Trophoblast cell (in vitro differentiated cells and primary cell): ENCODE measurements around the gene RUVBL1.

Source experiments
- DNase-seq, 2 donors: peaks; one replicate each; pipeline ENCODE4 v3.0.0-alpha.2; 2016
- H2AFZ ChIP-seq: 2 replicates; pipeline ENCODE4 v1.6.1; 2013; ENCODE audit warnings: low read length, moderate library complexity, mild to moderate bottlenecking; ENCODE audit not compliant: insufficient read depth, poor library complexity
- H2AK5ac ChIP-seq: 2 replicates; pipeline ENCODE4 v1.6.1; 2013; ENCODE audit warnings: mild to moderate bottlenecking, low read length
- H2BK120ac ChIP-seq: 2 replicates; pipeline ENCODE4 v1.6.1; 2013; ENCODE audit warnings: low read length, mild to moderate bottlenecking, moderate library complexity; ENCODE audit not compliant: insufficient read depth, poor library complexity
- H2BK12ac ChIP-seq: 2 replicates; pipeline ENCODE4 v1.6.1; 2013; ENCODE audit warnings: mild to moderate bottlenecking, low read length, moderate library complexity
- H2BK5ac ChIP-seq: 2 replicates; pipeline ENCODE4 v1.6.1; 2013; ENCODE audit warnings: low read length, low read depth, moderate library complexity, mild to moderate bottlenecking; ENCODE audit not compliant: poor library complexity
- H3K14ac ChIP-seq: 2 replicates; pipeline ENCODE4 v1.6.1; 2013; ENCODE audit warnings: mild to moderate bottlenecking, low read length
- H3K18ac ChIP-seq: 2 replicates; pipeline ENCODE4 v1.6.1; 2013; ENCODE audit warnings: mild to moderate bottlenecking, low read length
- H3K23ac ChIP-seq: 2 replicates; pipeline ENCODE4 v1.6.1; 2013; ENCODE audit warnings: low read length
- H3K27ac ChIP-seq: 2 replicates; pipeline ENCODE4 v1.5.1; 2013; ENCODE audit warnings: low read depth, mild to moderate bottlenecking, inconsistent platforms, low read length, moderate library complexity
- H3K27me3 ChIP-seq: 2 replicates; pipeline ENCODE4 v1.6.1; 2013; ENCODE audit warnings: inconsistent platforms, mild to moderate bottlenecking, low read length, moderate library complexity; ENCODE audit not compliant: insufficient read depth
- H3K36me3 ChIP-seq, 2 experiments: 1 replicate in 1 of 2; 2 replicates in 1 of 2; pipeline ENCODE4 v1.6.1; 2013; ENCODE audit warnings: low read length in 2 of 2, mild to moderate bottlenecking in 2 of 2, moderate library complexity in 1 of 2; ENCODE audit not compliant: insufficient read depth in 2 of 2, control insufficient read depth in 1 of 2
- H3K4ac ChIP-seq: 2 replicates; pipeline ENCODE4 v1.6.1; 2013; ENCODE audit warnings: low read depth, mild to moderate bottlenecking, low read length, moderate library complexity
- H3K4me1 ChIP-seq, 2 experiments: 1 replicate in 1 of 2; 2 replicates in 1 of 2; pipeline ENCODE4 v1.6.1; 2013; ENCODE audit warnings: low read length in 2 of 2, mild to moderate bottlenecking in 2 of 2, moderate library complexity in 1 of 2; ENCODE audit not compliant: insufficient read depth in 2 of 2, control insufficient read depth in 1 of 2
- H3K4me2 ChIP-seq: 2 replicates; pipeline ENCODE4 v1.6.1; 2013; ENCODE audit warnings: inconsistent platforms, mild to moderate bottlenecking, low read length, moderate library complexity
- H3K4me3 ChIP-seq: 2 replicates; pipeline ENCODE4 v1.5.1; 2013; ENCODE audit warnings: mild to moderate bottlenecking, low read depth, low read length, inconsistent platforms
- H3K79me1 ChIP-seq: one replicate; pipeline ENCODE4 v1.6.1; 2013; ENCODE audit warnings: low read length
- H3K79me2 ChIP-seq: 2 replicates; pipeline ENCODE4 v1.6.1; 2013; ENCODE audit warnings: low read length, mild to moderate bottlenecking; ENCODE audit not compliant: control insufficient read depth, insufficient read depth, poor library complexity
- H3K9ac ChIP-seq: 2 replicates; pipeline ENCODE4 v1.6.1; 2013; ENCODE audit warnings: mild to moderate bottlenecking, low read length
- H3K9me3 ChIP-seq: 2 replicates; pipeline ENCODE4 v1.6.1; 2013; ENCODE audit warnings: low read depth, mild to moderate bottlenecking, control low read depth, inconsistent platforms, low read length; ENCODE audit not compliant: insufficient read depth
- H4K12ac ChIP-seq: 2 replicates; pipeline ENCODE4 v1.6.1; 2013; ENCODE audit warnings: low read depth, mild to moderate bottlenecking, low read length, moderate library complexity
- H4K8ac ChIP-seq: 2 replicates; pipeline ENCODE4 v1.6.1; 2013; ENCODE audit warnings: low read depth, mild to moderate bottlenecking, low read length, moderate library complexity
- H4K91ac ChIP-seq: one replicate; pipeline ENCODE4 v1.6.1; 2013; ENCODE audit warnings: low read depth, mild to moderate bottlenecking, low read length, moderate library complexity
- WGBS: extraction: QIAGEN DNeasy Blood & Tissue Kit; methylation state at CpG from one replicate; pipeline ENCODE4 v1.1.7; 2013; ENCODE audit warnings: missing lambda C conversion rate; ENCODE audit not compliant: insufficient read length, insufficient coverage; ENCODE audit errors: extremely low coverage; 5-methylcytosine and 5-hydroxymethylcytosine counted together

The RUVBL1 gene

DNA sequence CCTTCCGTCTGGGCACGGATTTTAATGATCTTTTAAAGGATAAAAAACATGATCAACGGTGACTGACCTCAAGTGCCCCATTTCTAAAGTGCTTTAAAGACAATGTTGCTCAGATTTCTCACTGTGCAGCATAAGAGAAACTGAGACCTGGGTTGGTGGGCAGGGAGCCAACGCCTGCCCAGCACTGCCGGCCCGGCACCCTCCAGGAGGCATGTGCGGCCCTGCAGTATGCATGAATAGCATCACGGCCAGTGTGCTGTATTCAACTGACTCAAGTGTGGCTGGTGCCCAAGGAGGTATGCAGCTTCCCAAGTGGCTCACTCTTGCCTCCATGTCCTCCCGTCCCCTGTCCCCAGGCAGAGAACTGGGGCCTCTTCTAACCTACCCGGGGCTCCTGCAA lies 41.1 kb downstream of the RUVBL1 start:
- WGBS: no CpG with 5 or more reads among the region's 10 CpGs
- Histone ChIP-seq H3K4me3 (no peak overlapping the region), H4K8ac (no peak overlapping the region), H3K4me1 (no peaks in the 10 kb centered on the region), H3K4ac (no peak overlapping the region), H2AFZ (no peak overlapping the region), H3K23ac (no peak overlapping the region), H3K36me3 (peaks cover 18 to 49% of the 10 kb centered on the region in 2 experiments), H3K79me2 (no peaks in the 10 kb centered on the region), H3K27ac (no peak overlapping the region), H2AK5ac (no peak overlapping the region), H4K91ac (no peak overlapping the region), H3K14ac (no peak overlapping the region), H3K9ac (no peak overlapping the region), H4K12ac (no peak overlapping the region), H3K4me2 (no peak overlapping the region), H3K18ac (no peak overlapping the region), H3K27me3 (no peaks in the 10 kb centered on the region), H2BK12ac (no peak overlapping the region), H2BK120ac (no peak overlapping the region), H3K9me3 (no peaks in the 10 kb centered on the region), H3K79me1 (no peaks in the 10 kb centered on the region), H2BK5ac (no peak overlapping the region)
- no peak for DNase-seq

DNA sequence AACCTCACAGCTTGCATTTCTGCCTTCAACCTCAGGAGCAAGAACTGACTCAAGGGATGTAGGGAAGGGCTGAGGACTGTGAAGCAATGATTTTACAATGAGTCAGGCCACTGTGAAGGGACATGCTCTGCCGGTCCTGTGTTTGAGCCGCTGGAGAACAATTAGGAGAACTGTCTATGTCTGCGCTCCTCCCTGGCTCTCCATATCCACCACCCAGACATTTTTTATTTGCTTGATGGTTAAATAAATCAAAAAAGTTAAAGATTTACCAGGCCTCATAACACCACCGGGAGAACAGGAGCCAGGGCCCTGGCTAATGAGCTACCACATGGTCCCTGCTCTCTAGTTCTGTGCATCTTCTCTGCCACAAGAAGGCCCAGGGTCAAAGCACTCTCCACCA lies 41.8 kb downstream of the RUVBL1 start:
- no peak overlapping the region for H2BK5ac ChIP-seq
- peaks cover under 1% of the 10 kb centered on the region for H3K27me3 ChIP-seq
- H3K79me1 ChIP-seq: no peaks in the 10 kb centered on the region
- H3K4me3 ChIP-seq: no peak overlapping the region
- no peak overlapping the region for H4K12ac ChIP-seq
- no peaks in the 10 kb centered on the region for H3K79me2 ChIP-seq
- H3K14ac ChIP-seq: no peak overlapping the region
- H3K36me3 ChIP-seq: peaks cover 16 to 46% of the 10 kb centered on the region in 2 experiments
- H3K4me1 ChIP-seq: peaks cover 0 to 2% of the 10 kb centered on the region in 2 experiments
- H3K23ac ChIP-seq: no peak overlapping the region
- no peak for DNase-seq
- H2AFZ ChIP-seq: no peak overlapping the region
- no peak overlapping the region for H2BK120ac ChIP-seq
- H3K27ac ChIP-seq: no peak overlapping the region
- H4K8ac ChIP-seq: no peak overlapping the region
- WGBS: no CpG with 5 or more reads among the region's 4 CpGs
- no peak overlapping the region for H2AK5ac ChIP-seq
- H2BK12ac ChIP-seq: no peak overlapping the region
- H3K9me3 ChIP-seq: no peaks in the 10 kb centered on the region
- H3K18ac ChIP-seq: no peak overlapping the region
- no peak overlapping the region for H4K91ac ChIP-seq
- H3K4ac ChIP-seq: no peak overlapping the region
- H3K9ac ChIP-seq: no peak overlapping the region
- no peak overlapping the region for H3K4me2 ChIP-seq

DNA sequence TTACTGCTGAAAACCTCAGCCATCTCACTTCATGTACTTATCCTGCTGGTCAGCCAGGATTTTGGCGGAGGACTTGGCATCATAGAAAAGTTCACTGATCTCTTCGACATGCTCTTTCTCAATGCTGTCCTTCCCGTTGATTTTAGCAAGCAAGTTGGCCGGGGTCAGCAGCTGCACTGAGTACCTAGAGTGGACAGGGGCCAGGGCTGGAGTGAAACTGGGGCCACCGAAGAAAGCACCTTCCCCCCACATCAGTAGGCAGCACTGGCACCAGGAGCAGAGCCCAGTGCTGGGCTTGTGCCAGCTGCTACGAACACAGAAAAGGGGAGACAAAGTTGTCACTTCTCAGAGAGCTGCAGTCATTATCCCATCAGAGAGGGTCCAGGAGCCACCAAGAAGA lies 42.4 kb downstream of the RUVBL1 start:
- no peak overlapping the region for H3K4ac ChIP-seq
- H3K27ac ChIP-seq: no peak overlapping the region
- no peak overlapping the region for H2BK12ac ChIP-seq
- H3K4me2 ChIP-seq: no peak overlapping the region
- H3K23ac ChIP-seq: no peak overlapping the region
- no peak overlapping the region for H3K14ac ChIP-seq
- no peak overlapping the region for H4K12ac ChIP-seq
- peaks cover 16 to 42% of the 10 kb centered on the region in 2 experiments for H3K36me3 ChIP-seq
- no peak overlapping the region for H3K18ac ChIP-seq
- no peak overlapping the region for H2BK5ac ChIP-seq
- H3K4me1 ChIP-seq: peaks cover 6 to 8% of the 10 kb centered on the region in 2 experiments
- DNase-seq: no peak
- no peak overlapping the region for H2AFZ ChIP-seq
- H2AK5ac ChIP-seq: no peak overlapping the region
- WGBS: no CpG with 5 or more reads among the region's 6 CpGs
- no peaks in the 10 kb centered on the region for H3K79me1 ChIP-seq
- H4K91ac ChIP-seq: no peak overlapping the region
- no peak overlapping the region for H4K8ac ChIP-seq
- H3K4me3 ChIP-seq: no peak overlapping the region
- H2BK120ac ChIP-seq: no peak overlapping the region
- no peak overlapping the region for H3K9ac ChIP-seq
- peaks cover 7% of the 10 kb centered on the region for H3K27me3 ChIP-seq
- H3K9me3 ChIP-seq: no peaks in the 10 kb centered on the region
- no peaks in the 10 kb centered on the region for H3K79me2 ChIP-seq

- H3K4me1 ChIP-seq: peaks cover 11 to 14% of the 10 kb centered on the region in 2 experiments
- H3K4me3 ChIP-seq: no peak overlapping the region
- H2BK120ac ChIP-seq: no peak overlapping the region
- H4K8ac ChIP-seq: no peak overlapping the region
- H3K4me2 ChIP-seq: no peak overlapping the region
- DNase-seq: no peak
- no peak overlapping the region for H3K4ac ChIP-seq
- H3K36me3 ChIP-seq: peaks cover 16 to 38% of the 10 kb centered on the region in 2 experiments
- H3K18ac ChIP-seq: no peak overlapping the region
- H3K79me2 ChIP-seq: no peaks in the 10 kb centered on the region
- no peak overlapping the region for H2AK5ac ChIP-seq
- no peak overlapping the region for H3K27ac ChIP-seq
- H2BK12ac ChIP-seq: no peak overlapping the region
- no peak overlapping the region for H3K14ac ChIP-seq
- H3K23ac ChIP-seq: no peak overlapping the region
- no peak overlapping the region for H4K12ac ChIP-seq
- peaks cover 11% of the 10 kb centered on the region for H3K27me3 ChIP-seq
- WGBS: no CpG with 5 or more reads among the region's 6 CpGs
- no peak overlapping the region for H2AFZ ChIP-seq
- no peak overlapping the region for H2BK5ac ChIP-seq
- no peaks in the 10 kb centered on the region for H3K9me3 ChIP-seq
- no peak overlapping the region for H4K91ac ChIP-seq
- no peak overlapping the region for H3K9ac ChIP-seq
- no peaks in the 10 kb centered on the region for H3K79me1 ChIP-seq
These were observed 43.1 kb downstream of the RUVBL1 start for GRCh38 chr3:128080323-128081080.
